Cerebellar nuclear complex (tissue), 1 donor: ENCODE results near the gene ALKBH5.
A peak's percentile ranks its signal among the peaks of the same experiment; 100 is the strongest.

Experiments
- DNase-seq, 2 experiments: peaks; one replicate each; lab custom pipeline; 2025; lab: John Stamatoyannopoulos, UW

ALKBH5 gene

GRCh38 chr17:18183334-18184142, at the start of gene ALKBH5:
TSS of gene ALKBH5 (plus strand) at chr17:18183828. CDS start at chr17:18184244, 416 bp downstream.
- peak; percentile 94 to 98 for DNase-seq

DNA sequence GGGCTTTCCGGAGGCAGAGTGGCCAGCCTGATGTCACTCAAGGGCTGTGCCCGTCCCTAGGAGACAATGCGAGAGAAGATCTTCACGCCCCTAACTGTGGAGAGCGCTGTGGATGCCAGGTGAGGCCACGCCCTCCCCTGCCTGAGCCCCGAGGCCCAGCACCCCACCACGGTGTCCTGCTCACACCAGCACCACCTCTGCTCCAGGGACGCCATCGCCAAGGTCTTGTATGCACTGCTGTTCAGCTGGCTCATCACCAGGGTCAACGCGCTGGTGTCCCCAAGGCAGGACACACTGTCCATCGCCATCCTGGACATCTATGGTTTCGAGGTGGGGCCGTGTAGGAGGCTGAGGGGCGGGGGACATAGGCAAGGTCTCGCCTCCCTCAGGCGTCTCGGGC, 47.3 kb upstream of the ALKBH5 start:
- no peak for DNase-seq

DNA sequence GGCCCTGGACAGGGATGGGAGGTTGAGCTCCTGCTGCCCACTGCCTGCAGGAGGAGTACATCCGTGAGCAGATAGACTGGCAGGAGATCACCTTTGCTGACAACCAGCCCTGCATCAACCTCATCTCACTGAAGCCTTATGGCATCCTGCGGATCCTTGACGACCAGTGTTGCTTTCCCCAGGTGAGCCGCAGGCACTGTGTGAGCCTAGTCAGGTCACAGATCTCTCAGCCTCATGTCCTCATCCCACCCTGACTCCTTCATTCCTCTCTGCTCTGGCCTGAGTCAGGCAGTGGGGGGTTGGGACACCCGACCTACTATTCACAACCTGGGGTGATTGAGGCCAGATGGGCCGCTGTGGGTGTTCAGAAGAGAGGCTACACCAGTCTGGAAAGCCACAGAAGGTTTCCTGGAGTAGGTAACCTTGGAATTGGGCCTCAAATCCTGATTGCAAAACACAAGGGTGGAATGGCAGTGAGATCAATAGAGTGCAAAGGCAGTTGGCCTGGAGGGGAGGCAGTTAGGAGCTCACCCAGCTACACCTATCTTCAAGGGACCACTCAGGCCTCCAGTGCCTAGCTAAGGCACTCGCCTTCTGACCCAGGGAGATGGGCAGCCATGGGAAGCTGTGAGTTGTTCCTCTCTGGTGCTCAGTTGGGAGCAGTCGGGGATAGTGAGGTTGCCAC, 45.4 kb upstream of the ALKBH5 start:
- DNase-seq, result no peak

DNA sequence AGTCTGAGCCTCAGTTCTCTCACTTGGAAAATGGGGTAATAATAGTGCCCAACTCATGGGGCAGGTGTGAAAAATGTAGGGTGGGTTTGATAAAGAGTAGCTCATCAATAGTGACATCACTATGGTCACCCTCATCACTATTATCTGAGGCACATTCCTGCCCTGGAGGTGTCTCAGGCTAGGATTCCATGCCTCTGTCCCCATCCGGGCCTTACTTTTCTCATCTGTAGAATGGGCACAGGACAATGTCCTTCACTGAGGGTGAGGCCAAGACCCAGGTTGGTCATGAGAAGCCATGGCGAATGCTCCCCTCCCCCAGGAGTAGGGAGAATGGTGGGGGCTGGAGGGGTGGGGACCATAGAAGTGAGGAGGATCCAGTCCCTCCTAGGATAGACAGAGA, 44.5 kb upstream of the ALKBH5 start:
- no peak for DNase-seq

DNA sequence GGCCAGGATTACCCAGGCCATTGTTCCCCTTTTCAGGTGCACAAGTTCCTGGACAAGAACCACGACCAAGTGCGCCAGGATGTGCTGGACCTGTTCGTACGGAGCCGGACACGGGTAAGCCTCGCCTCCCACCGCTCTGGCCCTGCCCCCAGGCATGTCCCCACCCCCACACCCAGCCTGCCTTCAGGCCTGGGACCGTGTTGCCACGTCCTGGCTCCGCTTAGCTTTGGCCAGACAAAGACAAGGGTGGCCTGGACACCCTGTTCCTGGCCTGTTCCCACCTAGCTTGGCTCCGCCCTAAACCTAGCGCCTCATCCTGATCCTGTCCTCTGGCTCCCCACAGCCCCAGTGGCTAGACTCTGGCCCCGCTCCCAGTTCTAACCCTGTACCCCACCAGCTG, 44.1 kb upstream of the ALKBH5 start:
- DNase-seq, result no peak

GRCh38 chr17:18139949-18140348, 43.7 kb upstream of the ALKBH5 start:
- DNase-seq, result no peak

DNA sequence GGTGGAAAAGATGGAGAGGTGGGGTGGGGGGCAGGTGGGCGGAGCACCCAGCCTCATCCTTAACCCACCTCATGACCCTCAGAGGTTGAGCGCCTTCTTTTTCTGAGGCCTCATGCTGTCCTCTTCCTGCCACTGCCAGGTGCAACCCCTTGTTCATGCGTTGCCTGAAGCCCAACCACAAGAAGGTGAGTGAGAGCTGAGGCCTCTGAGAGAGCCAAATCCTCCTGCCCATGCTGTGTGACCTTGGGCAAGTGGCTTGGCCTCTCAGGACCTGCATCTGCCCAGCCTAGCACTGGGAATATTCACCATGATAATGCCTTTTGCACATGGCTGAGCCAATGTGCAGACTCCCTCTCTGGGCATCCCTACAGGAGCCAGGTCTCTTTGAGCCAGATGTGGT, 43.0 kb upstream of the ALKBH5 start:
- no peak for DNase-seq

DNA sequence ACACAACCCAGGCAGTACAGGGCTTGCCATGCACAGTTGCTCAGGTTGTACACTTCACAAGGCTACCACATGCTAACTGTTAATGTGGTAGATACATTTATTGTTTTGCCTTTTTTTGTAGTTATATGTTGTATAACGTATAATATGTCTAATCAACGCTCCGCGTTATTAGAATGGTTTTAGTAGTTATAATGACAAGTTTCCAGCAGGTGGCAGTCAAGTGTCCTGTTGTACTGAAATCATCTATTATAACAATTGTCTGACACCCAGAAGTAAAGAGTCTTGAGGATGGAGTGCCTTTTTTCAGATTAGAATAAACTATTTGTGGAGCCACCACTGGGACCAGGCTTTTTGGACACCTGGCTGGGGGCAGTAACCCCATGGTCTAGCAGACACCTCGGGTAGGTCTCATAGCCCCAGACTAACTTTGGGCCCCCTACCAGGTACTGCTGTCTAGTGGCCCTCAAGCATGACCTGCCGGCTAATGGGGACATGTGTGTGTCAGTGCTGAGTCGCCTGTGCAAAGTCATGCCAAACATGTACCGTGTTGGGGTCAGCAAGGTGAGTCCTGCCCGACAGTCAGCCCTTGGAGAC, 42.3 kb upstream of the ALKBH5 start:
- peak in 1 of 2 experiments; percentile 14 for DNase-seq

GRCh38 chr17:18142417-18142816, 41.2 kb upstream of the ALKBH5 start:
- DNase-seq, result no peak

DNA sequence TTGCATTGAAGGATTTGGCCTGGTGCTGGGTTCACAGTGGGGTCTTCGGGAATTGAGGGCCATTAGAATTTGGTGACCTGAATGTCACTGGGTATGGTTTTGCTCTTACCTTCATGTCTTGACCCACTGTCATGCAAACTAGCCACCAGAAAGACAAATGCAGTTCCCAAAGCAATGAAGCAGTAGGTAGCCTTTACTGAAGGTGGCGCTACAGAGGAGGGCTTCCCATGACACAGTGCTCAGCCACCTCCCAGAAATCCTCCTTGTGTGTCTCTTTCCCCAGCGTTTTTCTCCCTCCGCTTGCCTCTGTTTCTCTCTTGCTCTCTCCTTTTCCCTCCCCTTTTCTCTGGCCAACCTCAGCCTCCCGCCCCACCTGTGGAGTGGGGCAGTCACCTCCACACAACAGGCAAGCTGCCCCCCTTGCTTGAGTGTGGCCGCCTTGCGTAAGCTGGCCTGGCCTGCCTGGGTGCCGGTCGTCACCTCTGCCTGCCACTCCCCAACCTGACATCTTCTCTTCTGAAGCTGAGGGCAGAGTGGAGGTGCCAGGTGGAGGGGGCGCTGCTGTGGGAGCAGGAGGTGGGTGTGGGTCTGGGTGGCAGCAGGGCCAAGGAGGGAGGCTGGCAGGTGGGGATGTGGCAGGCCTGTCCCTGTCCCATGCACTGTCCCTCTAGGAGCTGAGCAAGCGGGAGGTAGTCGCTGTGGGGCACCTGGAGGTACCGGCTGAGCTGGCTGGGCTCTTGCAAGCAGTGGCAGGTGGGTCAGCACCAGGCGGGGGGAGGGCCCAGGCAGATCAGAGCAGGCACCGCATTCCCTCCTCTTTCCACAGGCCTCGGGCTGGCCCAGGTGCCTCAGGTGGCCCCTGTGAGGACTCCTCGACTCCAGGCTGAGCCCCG, 40.3 kb upstream of the ALKBH5 start:
- no peak for DNase-seq

DNA sequence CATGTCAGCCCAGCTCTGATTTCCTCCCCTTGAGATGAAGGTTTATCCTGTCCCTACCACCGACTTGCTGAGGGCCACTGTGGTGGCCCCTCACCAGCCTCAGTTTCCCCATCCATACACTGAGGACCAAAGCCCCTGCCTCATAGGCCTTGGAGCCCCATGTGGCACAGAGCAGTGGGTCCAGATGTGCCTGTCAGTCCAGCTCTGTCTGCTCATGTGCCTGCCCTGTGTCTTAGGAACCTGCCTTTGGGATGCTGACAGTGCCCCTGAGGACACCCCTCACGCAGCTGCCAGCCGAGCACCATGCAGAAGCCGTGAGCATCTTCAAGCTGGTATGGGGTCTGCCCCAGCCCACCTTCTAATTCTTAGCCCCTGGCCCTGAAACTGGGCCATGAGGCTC, 39.4 kb upstream of the ALKBH5 start:
- no peak for DNase-seq

DNA sequence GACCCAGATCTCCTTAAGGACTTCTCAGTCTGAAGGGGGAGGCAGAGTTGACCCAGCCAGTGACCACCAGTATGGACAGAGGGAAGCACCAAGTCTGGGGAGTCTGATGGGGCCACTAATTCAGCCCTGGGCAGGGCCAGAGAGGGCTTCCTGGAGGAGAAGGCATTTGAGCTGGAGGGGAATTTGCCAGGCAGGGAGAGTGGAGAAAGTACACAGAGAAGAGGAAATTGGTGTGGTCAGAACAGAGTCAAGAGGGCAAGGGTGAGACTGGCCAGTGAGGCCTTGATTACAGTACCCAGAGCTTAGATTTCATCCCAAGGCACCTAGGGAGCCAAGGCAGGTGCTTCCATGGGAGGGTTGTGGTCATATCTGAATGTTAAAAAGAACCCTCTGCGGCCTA, 38.8 kb upstream of the ALKBH5 start:
- DNase-seq, result no peak

DNA sequence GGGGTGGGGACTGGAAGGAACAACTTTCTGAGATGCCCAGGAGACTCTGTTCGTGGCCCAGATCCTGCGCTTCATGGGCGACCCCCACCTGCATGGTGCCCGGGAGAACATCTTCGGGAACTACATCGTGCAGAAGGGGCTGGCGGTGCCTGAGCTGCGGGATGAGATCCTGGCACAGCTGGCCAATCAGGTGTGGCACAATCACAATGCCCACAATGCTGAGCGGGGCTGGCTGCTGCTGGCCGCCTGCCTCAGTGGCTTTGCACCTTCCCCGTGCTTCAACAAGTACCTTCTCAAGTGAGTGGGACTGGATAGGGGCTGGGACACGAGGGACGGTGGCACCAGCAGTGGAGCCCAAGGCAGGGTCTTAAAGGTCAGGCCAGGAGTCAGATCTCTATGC, 37.8 kb upstream of the ALKBH5 start:
- DNase-seq, result no peak

DNA sequence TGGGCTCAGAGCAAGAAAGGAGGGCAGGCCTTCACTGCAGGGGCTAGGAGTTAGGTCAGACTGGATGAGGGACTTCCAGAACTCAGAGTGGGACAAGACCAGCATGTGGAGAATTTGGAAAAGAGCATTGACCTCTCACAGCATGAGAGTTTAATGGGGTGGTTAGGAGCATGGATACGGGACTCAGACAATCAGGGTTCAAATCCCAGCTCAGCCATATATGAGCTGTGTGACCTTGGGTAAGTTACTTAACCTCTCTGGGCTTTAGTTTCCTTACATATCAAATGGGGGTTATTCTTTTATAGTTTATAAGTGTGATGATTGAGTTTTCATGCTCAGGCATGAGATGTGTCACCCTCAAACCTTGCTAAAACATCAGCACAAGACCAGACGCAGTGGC, 37.4 kb upstream of the ALKBH5 start:
- no peak for DNase-seq

DNA sequence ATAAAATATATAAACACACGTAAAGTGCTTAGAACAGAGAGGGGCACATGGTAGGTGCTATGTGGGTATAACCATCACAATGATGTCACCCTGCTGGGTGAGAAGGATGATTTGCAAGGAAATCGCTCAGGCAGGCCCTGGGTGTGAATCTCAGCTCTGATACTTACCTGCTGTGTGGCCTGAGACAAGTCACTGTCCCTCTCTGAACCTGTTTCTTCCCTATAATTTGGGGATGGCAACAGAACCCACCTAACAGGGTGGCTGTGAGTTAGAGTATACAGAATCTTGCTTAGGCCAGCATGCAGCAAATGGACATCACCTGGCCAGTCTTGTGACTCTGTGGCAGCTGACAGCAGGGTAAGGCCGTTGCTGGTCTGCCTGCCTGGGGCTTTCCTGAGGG, 36.6 kb upstream of the ALKBH5 start:
- no peak for DNase-seq

DNA sequence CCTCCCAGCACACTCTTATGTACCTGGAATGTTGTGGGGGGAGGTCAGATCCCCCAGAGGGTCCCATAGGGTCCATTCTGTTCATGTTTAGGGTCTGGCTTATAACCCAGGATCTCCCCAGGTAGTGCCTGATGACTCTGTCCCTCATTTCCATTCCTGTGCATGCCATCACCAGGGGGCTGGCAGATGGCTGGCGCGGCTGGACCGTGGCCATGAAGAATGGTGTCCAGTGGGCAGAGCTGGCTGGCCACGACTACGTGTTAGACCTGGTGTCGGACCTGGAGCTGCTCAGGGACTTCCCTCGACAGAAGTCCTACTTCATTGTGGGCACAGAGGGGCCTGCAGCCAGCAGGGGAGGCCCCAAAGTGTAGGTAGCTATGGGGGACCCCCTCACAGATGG, 35.0 kb upstream of the ALKBH5 start:
- DNase-seq, result no peak

- DNase-seq, result no peak
Observed at GRCh38 chr17:18151290-18151689, 32.3 kb upstream of the ALKBH5 start.

DNA sequence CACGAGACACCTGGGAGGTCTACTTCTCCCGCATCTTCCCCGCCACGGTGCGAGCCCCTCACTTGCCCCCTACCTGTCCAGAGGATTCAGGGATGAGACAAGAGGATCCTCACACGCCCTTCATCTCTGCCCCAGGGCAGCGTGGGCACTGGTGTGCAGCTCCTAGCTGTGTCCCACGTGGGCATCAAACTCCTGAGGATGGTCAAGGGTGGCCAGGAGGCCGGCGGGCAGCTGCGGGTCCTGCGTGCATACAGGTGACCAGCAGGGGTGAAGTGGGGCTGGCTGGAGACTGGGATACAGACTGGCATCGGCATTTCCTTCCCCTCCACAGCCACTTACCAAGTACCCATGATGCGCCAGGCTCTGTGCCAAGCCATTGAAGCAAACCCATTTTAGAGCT, 28.4 kb upstream of the ALKBH5 start:
- DNase-seq, result no peak

DNA sequence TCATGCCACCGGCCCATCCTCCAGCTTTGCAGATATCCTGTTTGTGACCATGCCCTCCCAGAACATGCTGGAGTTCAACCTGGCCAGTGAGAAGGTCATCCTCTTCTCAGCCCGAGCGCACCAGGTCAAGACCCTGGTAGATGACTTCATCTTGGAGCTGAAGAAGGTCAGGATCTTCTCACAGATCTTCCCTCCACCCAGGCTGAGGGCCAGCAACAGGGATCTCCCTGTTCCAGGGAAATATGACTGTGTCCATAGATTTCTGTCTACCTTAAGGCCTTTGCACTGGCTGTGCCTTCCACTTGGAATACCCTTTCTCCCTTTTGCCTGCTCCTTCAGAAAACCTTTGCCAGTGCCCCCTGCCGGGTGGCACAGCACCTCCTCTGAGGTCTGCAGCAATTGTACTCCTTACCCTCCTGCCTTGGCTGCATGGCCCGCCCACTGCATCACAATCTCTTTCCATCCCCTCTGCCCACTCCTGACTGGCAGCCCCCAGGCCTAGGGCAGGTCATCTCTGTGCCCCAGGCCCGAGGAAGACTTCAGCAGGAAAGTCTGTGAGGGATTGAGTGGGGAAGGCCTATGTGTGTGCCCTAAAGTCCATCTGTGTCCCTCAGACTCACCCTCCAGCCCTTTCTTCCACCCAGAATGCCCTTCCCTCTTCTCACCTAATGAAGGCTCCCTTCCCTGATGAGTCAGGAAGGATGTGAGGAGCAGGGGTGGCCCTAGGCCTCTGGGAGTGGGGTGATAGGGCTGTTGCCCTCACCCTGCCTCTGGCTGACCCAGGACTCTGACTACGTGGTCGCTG, 27.3 kb upstream of the ALKBH5 start:
- no peak for DNase-seq

DNA sequence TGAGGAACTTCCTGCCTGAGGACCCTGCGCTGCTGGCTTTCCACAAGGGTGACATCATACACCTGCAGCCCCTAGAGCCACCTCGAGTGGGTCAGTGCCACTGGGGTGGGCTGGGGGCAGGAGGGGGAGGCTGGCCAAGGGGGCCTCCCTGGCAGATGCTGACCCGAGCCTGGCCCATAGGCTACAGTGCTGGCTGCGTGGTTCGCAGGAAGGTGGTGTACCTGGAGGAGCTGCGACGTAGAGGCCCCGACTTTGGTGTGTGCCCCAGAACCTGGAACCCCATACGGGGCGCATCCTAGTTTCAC, 26.7 kb upstream of the ALKBH5 start:
- no peak for DNase-seq

- DNase-seq, result no peak
Observed at GRCh38 chr17:18157354-18157985, 26.2 kb upstream of the ALKBH5 start.
